ENCODE measurements around the gene SAP25.
"Not testable (repeated sequence)": the region's sequence is repeated elsewhere in the genome, so short reads cannot be mapped to it uniquely, and the experiment has no call there.

SAP25 gene

DNA sequence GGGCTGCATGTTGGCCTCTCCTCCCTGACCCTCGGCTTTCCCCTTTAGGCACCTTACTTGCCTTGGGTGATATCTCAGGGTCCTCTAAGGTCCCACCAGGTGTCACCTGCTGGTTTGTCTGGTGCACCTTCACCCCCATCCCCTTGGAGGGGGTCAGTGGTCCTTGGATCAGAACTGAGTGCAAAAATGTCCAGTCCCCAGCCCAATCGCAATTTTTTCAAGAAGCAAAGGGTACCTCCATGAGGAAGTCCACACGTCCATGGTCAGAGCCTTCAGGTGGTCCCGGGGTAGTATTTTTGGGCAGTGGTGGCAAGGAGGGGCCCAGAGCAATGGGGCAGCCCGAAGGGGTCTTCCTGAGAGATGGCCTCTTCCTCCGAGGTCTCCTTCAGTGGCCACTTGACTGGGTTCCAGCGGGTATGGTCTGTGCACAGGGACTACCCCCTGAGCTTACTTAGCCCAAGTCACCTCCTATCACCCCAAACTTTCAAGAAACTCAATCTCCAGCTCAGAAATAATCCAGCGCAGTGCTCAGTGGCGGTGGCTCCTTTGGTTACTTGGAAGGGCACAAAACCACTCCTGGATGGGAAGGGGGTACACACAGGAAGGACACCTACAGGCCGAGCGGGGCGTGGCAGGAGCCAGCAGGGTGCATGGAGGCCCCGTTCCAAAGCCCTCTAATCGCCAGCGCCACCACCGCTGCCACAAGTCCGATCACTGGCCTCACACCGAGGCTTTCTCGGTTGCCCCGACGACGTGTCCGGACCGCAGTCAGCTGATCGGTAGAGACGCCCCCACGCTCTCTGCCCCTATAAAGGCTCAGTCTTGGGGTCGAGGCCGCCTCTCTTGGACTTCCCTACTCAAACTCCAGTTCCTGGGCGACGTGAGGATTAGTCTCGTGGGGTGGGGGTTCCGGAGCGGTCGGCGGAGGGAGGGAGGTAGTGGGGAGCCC is 4.5 kb downstream of the SAP25 start:
- TF ChIP-seq, protein P1, sequence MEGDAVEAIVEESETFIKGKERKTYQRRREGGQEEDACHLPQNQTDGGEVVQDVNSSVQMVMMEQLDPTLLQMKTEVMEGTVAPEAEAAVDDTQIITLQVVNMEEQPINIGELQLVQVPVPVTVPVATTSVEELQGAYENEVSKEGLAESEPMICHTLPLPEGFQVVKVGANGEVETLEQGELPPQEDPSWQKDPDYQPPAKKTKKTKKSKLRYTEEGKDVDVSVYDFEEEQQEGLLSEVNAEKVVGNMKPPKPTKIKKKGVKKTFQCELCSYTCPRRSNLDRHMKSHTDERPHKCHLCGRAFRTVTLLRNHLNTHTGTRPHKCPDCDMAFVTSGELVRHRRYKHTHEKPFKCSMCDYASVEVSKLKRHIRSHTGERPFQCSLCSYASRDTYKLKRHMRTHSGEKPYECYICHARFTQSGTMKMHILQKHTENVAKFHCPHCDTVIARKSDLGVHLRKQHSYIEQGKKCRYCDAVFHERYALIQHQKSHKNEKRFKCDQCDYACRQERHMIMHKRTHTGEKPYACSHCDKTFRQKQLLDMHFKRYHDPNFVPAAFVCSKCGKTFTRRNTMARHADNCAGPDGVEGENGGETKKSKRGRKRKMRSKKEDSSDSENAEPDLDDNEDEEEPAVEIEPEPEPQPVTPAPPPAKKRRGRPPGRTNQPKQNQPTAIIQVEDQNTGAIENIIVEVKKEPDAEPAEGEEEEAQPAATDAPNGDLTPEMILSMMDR (IDR thresholded peaks at IDR 0.05; ENCODE audit: low read depth, low read length, missing control alignments): peak; percentile 70
- DNase-seq (ENCODE audit: low read depth): no peak
- peak overlapping the region; percentile 15; the same call in 1 of the 2 replicates for H3K4me3 ChIP-seq (ENCODE audit: low read depth, low read length)

DNA sequence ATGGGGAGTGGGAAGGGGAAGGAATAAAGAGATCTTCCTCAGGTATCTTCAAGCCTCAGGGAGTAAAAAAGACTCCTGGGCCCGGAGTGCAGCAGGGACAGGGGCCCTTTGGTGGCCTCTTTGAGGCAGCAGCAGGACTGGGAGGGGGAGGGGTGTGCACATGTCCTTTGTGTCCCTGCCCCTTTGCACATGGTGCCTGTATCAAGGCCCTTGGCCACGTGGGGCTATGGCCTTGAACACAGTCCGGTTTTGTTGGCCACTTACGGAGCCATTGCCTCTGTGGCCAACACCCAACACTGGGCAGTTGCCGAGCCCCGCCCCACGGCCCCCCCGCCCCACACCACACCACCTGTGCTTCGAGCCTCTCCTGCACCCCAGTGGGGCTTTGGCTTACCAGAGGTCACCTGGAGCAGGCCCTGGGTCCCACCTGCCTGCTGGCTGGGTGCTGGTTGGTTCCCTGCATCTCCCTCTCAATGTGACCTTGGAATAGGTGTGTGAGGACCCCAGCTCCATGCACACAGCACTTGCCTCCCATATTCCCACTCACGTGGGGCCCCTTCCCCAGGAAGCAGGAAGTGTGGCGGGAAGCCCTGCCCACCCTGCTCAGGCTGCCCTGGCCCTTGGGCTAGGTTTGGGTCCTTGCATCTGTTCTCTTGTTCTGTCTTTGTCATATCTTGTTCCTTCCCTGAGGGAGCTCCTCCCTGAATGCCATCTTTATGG is 5.4 kb downstream of the SAP25 start:
- TF ChIP-seq, protein P1 (IDR thresholded peaks at IDR 0.05; ENCODE audit: low read depth, low read length, missing control alignments): no peak
- no peak for DNase-seq (ENCODE audit: low read depth)
- no peak overlapping the region for H3K4me3 ChIP-seq (ENCODE audit: low read depth, low read length)

DNA sequence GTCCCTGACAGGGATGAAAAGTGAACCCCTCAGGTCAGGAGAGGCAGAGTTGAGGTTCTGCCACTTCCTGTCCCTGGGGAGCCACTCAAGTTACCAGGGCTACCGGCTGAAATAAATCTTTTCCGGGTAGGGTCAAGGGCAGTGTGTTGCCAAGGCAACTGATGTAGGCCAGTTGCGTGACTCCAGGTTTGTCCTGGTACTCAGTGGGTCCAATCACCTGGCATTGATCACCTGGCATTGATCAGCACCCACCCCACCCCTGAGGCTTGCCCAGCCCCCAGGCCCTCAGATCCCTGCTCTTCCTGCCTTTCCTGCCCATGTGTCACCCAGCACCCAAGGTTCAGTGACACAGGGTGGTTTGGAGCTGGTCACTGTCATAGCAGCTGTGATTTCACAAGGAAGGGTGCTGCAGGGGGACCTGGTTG is 5.9 kb downstream of the SAP25 start:
- TF ChIP-seq, protein P1 (IDR thresholded peaks at IDR 0.05; ENCODE audit: low read depth, low read length, missing control alignments): no peak
- no peak overlapping the region for H3K4me3 ChIP-seq (ENCODE audit: low read depth, low read length)
- DNase-seq (ENCODE audit: low read depth): no peak

DNA sequence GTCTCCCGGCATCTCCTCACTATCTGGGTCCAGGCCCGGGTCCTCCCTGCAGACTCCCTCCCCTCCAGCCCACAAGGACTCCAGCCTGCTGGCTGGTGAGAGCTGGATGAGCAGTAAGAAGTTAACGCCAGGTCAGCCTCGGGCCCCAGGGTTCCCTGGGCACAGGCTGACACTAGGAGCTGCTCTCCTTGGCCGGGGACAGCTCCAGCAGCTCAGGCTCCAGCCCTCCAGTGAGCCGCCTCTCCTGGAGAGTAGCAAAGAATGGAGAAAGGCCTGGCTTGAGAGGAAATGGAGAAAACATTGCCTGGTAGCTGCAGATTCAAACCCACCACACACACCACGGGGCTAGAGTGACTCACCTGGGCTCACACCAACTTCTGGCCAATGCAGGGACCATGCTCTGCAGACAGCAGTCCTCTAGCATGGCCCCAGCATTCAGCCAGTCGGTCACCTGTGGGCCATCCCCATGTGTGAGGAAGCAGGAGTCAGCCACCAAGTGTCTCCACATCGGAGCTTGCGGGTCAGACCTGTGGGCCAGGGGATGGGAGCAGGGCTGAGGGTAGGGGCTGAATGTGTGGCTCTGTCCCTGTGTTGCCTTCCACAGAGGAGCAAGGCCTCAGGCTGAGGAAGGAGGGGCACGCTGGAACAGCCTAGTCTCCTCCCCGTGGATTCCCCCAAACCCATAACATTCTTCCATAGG is 6.5 kb downstream of the SAP25 start:
- DNase-seq (ENCODE audit: low read depth): no peak
- no peak overlapping the region for H3K4me3 ChIP-seq (ENCODE audit: low read depth, low read length)
- TF ChIP-seq, protein P1 (IDR thresholded peaks at IDR 0.05; ENCODE audit: low read depth, low read length, missing control alignments): no peak

DNA sequence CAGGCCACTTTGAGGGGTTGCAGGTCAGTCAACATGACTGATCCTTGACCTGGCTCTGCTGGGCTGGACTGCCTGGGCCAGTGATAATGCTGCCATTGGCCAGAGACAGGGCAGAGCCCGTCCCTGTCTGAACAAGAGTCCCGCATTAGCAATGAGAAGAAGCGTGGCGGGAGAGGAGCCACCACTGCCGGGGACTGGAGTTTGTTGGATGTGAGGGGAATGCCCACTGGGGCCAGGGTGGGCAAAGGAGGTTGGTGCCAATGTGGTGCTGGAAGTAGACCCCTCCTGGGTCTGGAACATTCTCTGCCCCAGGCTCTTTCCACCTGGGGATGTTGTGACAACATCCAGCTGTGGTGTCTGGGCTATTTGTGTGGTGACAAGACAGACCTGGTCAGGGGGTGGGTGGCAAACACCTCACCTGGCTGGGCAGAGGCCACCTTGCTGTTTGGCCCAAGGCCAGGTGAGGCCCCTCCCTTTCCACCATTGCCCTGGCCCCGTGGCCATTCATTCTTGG is 7.6 kb downstream of the SAP25 start:
- no peak for DNase-seq (ENCODE audit: low read depth)
- no peak overlapping the region for H3K4me3 ChIP-seq (ENCODE audit: low read depth, low read length)
- TF ChIP-seq, protein P1 (IDR thresholded peaks at IDR 0.05; ENCODE audit: low read depth, low read length, missing control alignments): no peak

DNA sequence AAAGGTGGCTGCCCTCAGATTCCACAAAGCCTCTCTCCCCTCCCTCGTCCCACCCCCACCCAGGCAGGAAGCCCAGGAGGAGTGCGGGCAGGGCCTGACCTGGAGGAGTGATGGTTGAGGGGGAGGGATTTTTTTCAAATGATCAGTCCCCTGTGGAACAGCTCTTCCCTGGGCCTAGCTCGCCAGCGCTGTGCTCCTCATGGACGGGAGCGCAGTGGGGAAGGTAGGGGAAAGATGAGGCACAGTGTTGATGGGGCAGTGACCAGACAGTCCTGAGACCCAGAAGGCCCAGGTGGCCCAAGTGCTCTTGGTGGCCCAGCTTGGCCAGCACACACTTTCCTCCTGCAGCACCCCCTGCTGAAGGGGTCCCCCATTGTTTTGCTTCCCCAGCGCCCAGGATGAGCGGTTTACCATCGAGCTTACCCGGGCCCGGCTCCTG is 8.5 kb downstream of the SAP25 start:
- DNase-seq (ENCODE audit: low read depth): no peak
- TF ChIP-seq, protein P1 (IDR thresholded peaks at IDR 0.05; ENCODE audit: low read depth, low read length, missing control alignments): no peak
- H3K4me3 ChIP-seq (ENCODE audit: low read depth, low read length): no peak overlapping the region

DNA sequence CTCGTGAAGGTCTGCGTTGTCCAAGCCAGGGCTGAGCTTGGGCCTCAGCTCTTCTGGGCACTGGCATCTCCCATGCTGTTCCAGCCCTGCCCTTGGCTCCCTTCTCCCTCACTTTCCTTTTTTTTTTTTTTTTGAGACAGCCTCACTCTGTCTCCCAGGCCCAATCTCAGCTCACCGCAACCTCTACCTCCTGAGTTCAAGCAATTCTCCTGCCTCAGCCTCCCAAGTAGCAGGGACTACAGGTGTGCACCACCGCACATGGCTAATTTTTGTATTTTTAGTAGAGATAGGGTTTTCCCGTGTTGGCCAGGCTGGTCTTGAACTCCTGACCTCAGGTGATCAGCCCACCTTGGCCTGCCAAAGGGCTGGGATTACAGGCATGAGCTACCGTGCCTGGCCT is 9.3 kb downstream of the SAP25 start:
- H3K4me3 ChIP-seq (ENCODE audit: low read depth, low read length); DNase-seq (ENCODE audit: low read depth): not testable (repeated sequence)

Data from GM12864 (cell line).